ENCODE results near the gene ZNF213.

ZNF213 gene

DNA sequence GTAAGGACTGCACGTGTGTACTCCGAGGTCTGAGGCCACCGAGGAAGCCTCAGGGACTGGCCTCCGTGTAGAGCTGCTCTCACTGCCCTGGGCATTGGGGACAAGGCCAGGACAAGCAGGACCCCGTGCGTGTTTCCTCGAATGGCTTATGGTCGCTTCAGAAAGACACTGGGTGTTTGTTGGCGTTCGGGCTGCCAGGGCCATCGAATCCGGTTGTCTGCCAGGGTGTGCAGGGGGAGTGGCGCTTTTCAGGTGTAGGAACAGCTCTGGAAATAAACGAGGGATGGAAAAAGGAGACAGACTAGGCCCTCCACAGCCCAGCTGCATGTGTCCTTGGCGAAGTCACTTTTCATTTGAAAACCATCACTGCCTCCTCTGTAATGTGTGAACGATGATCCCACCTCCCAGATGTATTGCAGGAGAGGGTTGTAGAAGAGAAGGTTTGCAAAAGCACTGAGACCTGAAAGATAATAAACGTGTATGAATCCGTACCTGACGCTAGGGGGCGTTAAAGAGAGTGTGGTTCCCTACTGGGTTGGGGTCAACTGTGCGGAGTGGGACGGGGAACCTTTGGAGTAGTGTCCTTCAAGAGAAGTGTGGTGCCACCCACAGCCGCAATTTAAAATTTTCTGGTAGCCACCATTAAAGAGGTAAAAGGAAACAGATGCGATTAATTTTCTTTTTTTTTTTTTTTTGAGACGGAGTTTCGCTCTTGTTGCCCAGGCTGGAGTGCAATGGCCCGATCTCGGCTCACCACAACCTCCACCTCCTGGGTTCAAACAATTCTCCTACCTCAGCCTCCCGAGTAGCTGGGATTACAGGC lies 33.6 kb upstream of the ZNF213 start:
- DNase-seq (ENCODE audit: low spot score): no peak

DNA sequence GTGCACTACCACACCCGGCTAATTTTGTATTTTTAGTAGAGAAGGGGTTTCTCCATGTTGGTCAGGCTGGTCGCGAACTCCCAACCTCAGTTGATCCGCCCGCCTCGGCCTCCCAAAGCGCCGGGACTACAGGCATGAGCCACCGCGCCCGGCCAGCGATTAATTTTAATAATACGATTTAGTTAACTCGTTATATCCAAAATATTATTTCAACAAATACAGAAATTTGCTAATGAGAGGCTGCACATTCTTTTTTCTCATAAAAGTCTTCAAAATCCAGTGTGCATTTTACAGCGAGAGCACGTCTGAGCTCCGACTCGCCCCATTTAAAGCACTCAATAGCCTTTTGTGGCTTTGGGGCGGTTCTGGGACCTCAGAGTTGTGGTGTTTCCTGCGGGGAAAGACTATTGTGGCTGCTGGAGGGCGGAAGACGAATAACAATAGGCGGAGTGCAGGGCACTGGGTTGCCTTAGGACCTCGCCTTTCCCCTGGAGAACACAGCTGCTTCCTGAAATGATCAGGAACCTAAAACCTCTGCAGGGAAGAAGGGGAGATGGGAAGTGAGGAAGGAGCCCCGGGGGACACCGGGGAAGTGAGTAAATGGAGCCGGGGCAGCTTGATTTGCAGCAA lies 32.9 kb upstream of the ZNF213 start:
- DNase-seq (ENCODE audit: low spot score): no peak

DNA sequence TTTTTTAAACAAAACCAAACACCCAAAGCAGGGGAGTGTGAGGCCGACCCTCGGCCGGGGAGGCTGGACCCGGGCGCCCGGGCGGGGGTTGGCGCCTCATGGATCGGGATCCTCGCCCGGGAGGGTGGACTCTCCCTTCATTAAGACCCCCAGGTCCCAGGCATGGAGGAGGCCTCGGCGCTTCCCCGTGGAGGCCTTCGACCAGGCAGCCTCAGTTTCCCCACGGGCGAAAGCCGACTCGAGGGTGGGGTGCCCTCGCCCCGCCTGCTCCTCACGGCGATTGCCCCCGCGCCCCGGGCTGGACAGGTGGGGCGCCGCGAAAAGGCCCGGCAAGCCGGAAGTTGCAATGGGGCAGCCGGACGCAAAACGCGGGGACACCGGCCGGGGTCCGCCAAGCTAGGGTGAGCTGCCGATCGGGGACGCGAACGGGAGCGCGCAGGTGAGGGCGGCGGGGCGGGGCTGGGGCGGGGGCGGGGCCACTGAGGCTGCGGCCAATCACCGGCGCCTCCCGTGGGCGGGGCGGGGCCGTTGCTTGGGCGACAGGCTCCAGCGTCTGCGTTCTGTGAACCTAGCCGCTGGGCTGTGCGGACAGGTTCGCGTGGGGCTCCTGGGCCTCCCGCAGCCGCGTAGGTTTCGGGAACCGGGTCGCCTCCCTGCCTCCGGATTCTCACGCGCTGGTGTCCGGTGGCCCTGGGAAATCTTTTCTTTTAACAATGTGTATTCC lies 28.5 kb upstream of the ZNF213 start:
- peak; percentile 96 for DNase-seq (ENCODE audit: low spot score)

DNA sequence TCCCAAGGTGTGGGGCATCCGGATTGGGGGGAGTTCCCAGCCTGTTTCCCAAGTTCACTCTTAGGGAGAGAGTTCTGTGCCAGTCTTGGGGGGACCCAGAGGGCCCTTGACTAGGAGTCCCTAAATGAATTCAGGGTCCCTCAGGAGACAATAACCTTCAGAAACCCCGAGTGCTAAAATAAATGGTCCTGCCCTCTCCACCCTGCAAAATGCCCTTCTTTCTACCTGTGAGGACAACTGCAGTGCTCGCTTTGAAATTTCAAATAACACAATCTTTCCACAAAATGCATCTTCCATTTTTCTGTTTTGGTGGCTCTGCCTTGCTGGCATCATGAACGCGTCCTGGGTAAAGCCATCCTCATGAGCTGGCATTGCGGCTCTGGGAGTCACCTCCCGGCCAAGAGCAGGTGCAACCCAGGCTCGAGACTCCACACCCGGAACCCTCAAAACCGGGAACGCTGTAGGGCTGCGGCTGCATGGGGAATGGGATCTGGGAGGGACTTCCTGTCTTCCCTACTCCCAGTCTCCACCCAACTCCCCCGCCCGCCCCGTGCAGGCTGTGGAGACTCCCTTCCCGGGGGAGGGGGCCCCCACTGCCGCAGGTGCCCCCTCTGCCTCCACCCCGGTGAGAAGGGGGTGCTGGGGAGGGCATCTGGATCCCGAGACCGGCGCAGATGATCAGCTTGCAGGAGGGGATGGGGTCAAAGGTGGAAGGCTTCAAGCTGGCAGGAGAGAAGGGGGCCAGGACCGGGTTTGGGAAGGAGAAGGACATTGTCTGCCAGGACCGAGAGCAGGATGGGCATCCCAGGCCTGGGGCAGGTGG lies 22.6 kb upstream of the ZNF213 start, which contains the start of gene ZNF205:
ZNF205 (plus strand) TSS at position 529 of the 823 bp plus-strand sequence. CDS start 845 bp downstream, outside the sequence.
- DNase-seq (ENCODE audit: low spot score): peak; percentile 90

DNA sequence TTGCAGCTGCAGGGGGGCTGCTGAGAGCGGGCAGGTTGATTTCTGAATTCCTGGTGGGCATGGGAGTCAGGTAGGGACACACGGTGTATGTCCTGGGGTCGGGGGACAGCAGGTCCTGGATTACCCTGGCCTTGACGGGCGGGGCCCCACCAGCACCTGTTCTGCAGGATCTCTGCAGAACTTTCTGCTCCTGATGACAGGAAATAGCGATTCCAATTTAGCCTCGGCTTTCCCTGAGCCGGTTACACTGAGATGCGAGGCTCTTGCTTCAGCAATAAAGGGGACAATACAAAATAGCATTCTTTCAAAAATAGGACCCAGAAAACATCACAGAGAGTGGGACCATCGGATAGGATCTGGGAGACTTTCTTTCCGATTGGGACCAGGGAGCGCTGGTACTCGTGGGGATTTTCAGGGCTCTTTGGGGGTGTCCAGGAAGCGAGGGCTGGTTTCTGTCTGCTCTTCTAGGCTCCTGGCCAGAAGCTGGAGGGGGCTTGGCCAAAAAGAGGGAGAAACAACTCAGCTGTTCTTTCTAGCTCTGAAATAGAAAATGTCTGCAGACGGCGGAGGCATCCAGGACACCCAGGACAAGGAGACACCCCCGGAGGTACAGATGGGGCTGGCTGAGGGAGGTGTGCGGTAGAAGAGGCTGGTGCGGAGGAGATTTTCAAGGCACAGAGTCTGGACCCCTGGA lies 21.8 kb upstream of the ZNF213 start:
- DNase-seq (ENCODE audit: low spot score): no peak

DNA sequence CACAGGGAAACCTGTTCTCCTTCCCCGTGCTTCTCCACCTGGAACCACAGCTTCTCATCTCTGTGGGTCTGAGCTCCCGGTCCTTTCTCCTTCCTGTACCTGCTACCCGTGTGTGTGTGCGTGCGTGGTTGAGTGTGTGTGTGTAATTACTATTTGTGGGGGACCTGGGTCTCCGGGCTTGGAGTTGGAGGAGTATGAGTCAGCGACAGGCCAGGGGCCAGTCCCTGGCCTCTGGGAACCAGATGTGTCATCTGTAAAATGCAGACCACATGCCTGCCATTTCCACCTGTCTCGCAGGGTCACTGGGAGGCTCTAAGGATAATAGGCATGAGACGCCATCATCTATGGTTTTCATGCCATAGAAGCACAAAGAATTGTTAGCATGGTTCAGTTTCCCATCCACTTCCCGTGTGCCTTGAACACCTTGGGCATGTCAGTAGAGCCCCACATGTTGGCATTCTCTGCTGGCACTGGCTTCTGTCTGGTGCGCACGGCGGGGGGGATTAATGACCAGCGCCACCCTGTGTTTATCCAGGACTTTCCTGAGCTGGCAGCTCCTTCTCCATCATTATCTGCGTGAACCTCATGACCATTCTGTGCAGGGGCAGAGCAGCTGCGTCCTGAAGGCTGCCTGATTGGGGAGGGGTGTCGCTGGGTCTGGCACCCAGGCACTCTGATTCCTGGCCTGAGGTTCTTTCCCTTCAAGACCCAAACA lies 20.9 kb upstream of the ZNF213 start:
- no peak for DNase-seq (ENCODE audit: low spot score)

DNA sequence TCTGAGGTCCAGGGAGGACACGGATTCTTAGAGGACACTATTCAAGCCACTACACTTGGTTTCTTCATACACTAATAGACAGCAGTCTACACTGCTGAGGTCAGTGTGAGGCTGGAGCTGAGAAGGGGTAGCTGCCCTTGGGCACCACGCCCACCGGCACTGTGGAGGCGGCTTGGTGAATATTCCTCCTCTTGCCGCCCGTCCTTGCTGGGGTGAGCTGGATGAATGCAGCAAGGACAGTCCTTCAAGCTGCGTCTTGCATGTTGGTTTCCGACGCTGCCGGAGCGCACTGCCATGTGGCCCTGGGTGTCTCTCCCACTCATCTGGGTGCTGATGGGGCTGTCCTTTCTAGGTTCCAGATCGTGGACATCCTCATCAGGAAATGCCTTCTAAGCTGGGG lies 19.8 kb upstream of the ZNF213 start:
- no peak for DNase-seq (ENCODE audit: low spot score)

DNA sequence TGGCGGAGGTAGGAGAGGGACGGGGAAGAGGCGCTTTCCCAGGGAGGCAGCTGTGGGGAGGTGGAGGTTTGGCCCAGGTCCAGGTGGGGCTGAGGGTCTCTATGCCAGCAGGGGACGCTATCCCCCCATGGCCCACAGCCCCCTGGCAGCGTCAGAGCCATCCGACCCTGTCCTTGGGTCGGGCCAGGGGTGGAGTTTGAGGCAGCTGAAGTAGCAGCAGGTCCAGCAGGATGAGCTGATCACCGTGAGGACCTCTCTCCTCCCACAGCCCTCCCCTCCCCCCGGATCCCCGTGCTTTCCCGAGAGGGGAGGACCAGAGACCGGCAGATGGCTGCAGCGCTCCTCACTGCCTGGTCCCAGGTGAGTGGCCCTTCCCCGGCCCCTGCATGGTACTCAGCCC lies 19.3 kb upstream of the ZNF213 start:
- no peak for DNase-seq (ENCODE audit: low spot score)

DNA sequence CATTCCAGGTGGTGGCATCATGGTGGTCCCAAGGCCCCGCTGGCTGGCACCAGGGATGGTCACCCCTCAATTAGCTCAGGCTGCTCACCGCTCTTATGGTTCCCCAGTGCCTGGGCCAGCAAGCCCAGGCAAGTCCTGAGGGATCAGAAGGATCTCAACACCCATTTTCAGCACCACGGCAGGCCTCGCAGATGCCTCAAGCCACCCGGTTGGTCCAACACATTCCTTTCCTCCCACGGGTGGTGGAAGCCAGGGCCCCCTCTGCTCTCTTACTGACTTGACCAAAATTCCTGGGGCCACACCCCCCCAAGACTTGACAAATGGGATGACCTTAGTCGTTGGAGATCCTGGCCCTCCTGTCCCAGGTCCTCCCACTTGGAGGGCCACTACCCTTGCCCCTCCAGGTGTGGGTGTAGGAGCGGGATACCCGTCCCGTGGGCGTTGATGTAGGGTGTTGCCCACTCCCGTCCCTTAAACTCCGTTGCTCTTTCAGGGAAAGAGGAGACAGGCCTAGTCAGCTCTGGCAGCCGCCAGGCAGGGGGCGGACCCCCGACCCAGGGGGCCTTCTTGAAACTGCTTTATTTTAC lies 16.5 kb upstream of the ZNF213 start:
- no peak for DNase-seq (ENCODE audit: low spot score)

DNA sequence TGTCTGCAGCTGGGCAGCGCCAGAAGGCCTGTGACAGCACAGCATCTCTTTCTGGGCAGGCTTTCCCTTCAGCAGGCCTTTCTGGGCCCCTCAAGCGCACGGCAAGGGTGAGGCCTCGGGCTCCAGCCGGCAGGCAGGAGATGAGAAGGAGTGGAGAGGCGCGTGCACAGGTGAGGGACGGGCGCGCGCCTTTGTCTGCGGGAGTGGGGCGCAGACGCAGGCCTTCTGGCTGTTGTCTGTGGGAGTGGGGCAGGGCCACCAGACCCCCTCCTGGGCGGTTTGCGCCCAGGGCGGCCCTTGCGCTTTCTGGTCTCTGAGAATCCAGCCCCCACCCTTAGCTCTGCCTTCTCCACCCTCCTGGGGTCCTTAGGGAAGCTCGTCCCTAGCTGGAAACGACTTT lies 16.0 kb upstream of the ZNF213 start:
- DNase-seq (ENCODE audit: low spot score): no peak

DNA sequence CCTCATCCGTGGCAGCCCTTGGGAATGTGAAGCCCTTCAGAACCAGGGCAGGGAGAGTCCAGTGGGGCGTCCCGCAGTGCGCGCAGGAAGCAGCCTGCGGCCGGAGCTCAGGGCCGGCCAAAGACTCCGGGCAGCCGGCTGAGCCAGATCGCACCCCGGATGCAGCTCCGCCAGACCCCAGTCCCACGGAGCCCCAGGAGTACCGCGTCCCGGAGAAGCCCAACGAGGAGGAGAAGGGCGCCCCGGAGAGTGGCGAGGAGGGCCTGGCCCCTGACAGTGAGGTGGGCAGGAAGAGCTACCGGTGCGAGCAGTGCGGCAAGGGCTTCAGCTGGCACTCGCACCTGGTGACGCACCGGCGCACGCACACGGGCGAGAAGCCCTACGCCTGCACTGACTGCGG lies 15.5 kb upstream of the ZNF213 start:
- DNase-seq (ENCODE audit: low spot score): no peak

DNA sequence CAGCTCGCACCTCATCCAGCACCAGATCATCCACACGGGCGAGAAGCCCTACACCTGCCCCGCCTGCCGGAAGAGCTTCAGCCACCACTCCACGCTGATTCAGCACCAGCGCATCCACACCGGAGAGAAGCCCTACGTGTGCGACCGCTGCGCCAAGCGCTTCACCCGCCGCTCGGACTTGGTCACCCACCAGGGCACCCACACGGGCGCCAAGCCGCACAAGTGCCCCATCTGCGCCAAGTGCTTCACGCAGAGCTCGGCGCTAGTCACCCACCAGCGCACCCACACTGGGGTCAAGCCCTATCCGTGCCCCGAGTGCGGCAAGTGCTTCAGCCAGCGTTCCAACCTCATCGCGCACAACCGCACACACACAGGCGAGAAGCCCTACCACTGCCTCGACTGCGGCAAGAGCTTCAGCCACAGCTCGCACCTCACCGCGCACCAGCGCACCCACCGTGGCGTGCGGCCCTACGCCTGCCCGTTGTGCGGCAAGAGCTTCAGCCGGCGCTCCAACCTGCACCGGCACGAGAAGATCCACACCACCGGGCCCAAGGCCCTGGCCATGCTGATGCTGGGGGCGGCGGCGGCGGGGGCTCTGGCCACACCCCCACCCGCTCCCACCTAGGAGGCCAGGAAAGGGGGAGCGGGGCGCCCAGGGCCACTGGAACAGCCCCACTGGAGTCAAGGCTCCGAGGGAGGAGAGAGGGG lies 15.0 kb upstream of the ZNF213 start:
- DNase-seq (ENCODE audit: low spot score): no peak

DNA sequence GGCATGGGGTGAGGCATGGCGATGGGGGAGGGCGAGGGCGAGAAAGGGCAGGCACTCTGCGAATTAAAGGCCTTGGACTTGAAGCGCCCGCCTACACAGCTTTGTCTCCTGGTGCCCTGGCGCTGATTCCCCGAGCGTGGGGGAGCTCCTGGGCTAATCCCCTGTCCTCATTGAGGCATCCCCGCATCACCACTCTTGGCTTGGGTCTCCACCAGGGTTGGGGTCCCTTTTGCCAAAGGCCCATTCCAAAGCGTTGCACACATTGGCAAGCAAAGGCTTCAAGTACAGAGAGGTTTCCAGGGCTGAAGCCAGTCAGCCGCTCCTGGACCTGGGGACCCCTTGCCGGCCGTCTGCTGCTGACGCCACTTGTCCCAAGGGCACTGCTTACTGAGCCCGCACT lies 14.4 kb upstream of the ZNF213 start:
- DNase-seq (ENCODE audit: low spot score): no peak

DNA sequence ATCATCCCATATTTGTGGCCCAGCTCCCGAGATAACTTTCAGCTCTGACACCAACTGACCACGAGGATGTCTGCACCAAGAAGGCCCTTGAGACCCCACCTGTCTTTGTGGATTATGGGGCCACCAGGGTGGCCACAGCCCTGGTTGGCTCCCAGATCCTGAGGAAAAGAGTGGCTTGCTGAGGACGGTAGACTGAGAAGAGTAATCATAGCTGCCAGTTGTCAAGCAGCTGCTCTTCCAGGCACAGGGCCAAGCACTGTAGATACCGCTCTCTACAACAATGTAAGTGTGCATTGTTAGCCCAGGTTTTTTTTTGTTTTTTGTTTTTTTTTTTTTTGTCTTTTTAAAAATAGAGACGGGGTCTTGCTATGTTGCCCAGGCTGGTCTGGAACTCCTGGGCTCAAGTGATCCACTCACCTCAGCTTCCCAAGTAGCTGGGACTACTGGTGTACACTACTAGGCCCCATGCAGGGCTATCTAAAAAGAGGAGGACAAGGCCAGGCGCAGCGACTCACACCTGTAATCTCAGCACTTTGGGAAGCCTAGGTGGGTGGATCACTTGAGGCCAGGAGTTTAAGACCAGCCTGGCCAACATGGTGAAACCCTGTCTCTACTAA lies 12.9 kb upstream of the ZNF213 start:
- DNase-seq (ENCODE audit: low spot score): no peak

DNA sequence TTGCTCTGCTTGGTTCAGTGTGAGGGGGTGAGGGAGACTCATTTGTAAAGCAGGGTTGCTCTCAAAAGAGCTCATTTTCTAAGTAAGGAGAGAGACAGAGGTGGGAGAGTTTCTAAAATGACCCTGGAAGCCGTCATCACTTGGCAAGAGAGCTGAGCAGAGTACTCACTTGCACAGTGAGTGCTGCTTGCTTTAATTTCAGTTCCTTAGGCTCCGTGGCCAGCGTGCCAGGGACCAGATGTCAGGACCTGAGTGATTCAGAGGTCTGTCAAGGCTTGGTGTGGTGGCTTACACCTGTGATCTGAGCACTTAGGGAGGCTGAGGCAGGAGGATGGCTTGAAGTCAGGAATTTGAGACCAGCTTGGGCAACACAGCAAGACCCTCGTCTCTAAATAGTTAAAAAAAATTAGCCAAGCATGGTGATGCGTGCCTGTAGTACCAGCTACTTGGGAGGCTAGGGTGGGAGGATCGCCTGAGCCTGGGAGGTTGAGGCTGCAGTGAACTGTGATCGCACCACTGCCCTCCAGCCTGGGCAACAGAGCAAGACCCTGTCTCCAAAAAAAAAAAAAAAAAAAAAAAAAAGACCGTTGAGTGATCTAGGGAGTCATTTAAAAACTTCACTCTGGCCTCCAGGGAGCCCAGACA lies 11.8 kb upstream of the ZNF213 start:
- DNase-seq (ENCODE audit: low spot score): no peak

DNA sequence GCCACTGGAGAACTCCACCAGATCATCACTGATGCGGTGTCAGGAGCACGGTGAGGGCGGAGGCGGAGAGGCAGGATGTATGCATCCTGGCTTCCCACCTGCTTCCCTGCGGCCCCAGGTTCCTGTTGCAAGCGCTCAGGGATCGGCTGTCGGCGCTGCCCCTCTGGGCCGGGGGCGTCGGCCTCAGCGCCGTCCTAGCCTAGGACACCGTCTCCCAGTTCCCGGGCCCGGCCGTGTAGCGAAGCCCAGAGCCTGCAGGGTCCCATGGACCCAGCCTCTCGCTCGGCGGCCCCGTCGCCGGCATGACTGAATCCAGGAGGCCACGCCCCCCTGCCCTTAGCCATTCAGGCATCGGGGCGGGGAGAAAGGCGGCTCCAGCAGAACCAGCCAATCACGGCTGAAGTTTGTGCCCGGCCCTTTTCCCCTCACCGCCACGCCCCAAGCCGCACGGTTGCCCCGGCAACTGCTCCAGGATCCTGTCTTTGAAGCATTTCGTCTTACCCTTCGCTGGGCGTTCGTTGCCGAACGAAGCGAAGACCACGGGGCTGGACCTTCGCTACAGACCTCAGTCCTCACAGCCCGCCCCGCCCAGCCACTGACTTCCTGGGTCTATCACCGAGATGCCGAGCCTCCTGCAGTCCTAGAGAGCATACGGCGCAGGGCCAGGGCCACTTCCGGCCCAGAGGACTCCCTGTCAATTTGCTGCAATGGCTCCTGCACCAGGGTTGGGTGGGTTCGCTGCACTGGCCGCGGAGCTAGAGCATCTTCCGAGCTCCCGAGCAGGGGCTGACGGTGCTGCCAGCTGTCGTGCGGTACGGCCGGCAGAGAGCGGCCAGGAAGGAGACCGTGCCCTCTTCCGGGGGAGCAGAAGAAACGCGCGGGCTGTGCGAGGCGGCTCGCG lies 10.6 kb upstream of the ZNF213 start:
- peak; percentile 96 for DNase-seq (ENCODE audit: low spot score)

DNA sequence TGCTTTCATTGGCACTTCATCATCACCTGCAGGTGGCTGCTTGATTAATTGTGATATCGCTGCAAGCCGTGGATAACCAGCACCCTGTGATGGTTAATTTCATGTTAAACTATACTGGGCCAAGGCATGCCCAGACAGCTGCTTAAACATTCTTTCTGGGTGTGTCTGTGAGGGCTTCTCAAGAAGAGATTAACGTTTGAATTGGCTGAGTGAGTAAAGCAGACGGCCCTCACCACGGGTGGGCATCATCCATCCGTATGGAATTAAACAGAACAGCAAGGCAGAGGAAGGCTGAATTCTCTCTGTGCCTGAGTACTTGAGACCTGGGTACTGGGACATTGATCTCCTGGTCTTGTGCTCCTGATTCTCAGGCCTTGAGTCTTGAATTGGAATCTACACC lies 7.1 kb upstream of the ZNF213 start:
- no peak for DNase-seq (ENCODE audit: low spot score)

All from AG08396 (cell line).